Activated CD4-positive, alpha-beta T cell treated with anti-CD3 and anti-CD28 coated beads for 4 hours (primary cell): ENCODE data around the gene SPATS2.
"Not testable (repeated sequence)": the region's sequence is repeated elsewhere in the genome, so short reads cannot be mapped to it uniquely, and the experiment has no call there.

Source experiments
- DNase-seq, 2 donors: peaks; one replicate each; pipeline ENCODE4 v3.0.0-alpha.2; 2020

Gene SPATS2

DNA sequence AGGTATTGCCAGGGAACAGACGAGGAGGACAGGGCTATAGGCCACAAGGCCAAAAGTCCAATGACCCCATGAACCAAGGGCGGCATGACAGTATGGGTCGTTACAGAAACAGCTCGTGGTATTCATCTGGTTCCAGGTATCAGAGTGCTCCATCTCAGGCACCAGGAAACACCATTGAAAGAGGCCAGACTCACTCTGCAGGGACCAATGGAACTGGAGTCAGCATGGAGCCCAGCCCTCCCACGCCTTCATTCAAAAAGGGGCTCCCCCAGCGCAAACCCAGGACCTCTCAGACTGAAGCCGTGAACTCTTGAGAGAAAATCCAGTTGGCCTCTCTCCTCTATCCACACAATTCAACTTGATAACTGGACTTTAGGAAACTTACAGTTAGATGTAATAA lies 158.7 kb downstream of the SPATS2 start:
- no peak for DNase-seq

DNA sequence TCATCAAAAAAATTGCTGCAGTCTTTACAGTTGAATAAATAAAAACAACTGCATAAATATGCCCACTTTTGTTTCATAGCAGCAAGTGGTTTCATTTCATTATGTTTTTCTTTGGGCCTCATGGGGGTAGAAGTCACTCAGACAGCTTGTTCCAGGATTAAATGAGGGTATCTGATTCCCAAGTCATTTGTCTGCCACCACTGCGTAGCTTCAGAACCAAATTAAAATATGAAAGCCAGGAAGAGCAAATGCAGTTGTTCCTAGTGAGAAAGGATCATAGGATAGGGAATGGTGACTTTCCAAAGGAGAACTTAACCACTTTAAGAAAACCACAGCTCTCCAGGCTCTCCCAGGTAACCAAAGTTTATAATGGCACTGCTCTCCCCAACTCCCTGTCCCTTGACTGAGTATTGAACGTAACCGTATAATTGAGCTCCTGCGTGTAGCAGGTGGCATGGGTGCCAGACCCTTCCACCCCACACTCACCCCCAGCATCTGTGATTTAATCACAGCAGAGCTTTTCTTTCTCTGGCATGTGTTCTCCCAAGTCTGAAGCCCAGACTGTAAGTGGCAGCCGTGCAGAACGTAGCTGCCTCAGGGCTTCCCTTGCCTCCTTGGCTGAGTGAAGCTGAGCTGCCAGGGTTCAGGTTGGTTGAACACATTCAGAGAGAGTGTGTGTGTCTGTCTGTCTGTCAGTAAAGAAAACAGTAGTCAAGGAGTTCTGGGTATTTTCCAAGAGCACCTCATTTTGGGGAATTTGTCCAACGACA lies 160.3 kb downstream of the SPATS2 start:
- DNase-seq, result no peak

DNA sequence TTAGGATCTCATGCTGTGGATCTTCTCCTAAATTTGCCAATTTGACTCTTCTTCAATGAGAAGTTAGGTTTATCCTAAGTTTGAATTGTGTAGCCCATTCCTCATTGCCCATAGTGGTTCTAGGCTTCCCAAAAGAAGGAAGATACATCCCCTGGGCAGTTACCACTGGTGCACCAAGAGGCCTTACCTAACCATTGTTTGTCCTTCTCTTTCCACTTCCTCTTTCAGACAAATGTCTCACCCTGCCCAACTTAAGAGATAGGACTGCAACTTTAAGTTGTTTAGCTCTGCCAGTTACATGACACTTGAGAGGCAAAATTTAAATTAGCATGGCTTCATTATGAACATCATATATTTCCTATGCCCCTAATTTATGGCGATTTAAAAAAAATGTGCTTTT lies 162.2 kb downstream of the SPATS2 start:
- no peak for DNase-seq

DNA sequence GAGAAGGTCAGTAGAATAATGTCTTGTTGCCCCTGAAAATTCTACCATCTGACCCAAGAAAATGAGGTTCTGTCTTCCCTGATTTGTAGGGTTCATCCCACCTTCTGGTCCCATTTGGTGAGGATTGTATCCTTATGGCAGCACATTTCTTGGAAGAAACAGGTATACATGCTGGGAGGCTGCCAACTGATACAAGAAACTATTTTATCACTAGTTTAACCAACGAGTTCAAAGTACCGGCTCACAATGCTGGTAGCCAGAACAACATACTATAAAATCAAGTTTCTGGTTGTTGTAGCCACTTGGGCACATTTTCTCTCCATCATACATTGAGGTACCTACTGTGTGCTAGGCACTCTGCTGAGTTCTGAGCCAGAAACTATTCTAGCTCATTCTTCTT lies 164.5 kb downstream of the SPATS2 start:
- no peak for DNase-seq

DNA sequence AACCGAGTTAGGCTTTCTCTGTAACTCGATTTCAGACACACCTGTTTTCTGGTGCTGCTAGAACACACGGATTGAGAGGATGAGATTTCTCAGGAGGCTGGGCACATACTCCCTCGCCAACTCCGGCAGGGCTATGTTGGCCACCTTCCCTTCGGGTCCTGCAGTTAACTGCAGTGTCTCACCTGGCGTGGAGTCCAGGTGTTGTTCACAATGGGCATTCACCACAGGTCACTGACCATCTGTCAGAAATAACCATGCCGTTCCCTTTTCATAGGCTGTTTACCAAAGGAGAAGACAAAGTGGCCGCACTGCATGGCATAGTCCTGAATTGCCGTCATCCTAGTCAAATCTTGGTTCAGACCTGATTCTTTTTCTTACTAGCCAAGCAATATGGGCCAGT lies 166.1 kb downstream of the SPATS2 start:
- no peak for DNase-seq

DNA sequence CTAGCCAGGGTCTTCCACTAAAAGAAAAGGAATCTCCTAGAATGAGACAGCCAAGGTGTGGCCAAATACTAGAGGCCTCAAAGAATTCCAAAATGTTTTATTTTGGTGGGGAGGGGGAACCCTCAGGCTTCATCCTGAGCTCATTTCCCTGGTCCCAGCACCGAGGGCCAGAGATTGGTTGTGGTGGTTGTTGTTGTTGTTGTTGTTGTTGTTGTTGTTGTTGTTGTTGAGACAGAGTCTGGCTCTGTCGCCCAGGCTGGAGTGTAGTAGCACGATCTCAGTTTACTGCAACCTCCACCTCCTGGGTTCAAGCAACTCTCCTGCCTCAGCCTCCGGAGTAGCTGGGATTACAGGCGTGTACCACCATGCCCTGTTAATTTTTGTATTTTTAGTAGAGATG lies 166.9 kb downstream of the SPATS2 start:
- DNase-seq, result not testable (repeated sequence)

DNA sequence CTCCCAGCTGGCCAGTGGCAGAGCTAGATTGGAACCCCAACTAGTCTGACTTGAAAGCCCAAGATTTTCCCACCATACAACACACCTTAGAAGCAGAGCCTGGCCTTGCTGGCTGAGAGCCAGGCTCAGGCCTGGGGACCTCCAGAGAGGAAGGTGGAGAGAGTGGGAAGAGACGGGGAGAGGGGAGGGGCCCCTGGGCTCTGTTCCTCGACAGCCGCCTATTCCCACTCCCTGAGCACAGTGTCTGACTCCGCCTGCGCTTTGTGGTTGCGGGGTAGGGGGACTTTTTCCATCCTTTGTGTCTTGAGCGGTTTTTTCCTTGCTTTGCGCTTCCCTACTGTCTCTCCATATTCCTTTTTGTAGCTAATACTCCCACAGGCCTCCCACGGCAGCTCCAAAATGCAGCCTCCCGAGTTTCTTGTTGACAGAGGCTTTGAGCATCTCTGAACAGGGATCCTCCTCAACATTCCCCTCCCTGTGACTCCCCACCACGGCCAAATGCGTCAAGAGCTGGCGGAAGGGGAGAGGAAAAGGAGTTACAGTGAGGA lies 167.5 kb downstream of the SPATS2 start:
- no peak for DNase-seq

DNA sequence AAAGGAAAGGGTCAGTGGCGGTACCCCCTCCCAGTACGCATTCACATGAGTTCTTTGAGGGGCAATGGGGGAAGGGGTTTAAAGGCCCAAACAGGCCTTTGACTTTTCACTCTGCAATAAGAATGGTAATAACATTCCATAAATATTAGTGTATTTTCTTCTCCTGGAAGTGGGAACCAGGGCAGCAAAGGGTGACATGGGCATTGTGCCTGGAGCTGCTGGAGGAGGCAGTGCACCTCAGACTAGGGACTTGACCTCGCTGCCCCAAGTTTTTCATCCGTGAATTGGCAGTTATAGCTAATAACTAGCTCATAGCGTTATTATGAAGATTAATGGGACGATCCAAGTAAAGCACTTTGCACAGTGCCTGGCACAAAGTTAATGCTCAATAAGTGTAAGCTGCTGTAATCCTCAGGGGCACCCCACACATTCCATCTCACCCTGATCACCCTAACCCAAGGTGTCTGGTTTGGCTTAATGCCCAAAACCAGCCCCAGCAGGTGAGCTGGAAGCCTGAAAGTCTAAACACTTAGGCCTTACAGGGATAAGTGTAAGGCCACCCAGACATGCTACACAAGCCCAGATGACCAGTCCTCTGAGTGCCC lies 168.8 kb downstream of the SPATS2 start:
- DNase-seq, result no peak

DNA sequence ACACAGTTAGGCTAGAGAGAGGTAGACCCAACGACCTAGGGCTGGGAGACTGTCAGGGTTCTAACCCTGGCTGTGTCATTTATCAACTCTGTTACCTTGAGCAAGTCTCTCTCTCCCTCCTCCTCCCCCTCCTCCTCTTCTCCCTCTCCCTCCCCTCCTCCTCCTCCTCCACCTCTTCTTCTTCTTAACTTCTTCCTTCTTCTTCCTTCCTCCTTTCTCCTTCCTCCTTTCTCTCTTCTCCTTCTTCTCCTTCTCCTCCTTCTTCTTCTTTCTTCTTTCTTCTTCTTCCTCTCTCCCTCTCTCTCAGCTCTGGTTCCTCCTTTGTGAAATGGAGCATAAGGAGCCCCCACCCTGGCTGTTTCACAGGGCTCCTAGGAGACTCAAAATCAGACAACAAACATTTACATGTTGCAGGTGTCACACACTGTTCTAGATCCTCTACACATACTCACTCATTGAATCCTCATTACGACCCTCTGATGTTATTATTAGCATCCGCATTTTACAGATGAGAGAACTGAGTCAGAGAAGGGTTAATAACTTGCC lies 169.3 kb downstream of the SPATS2 start:
- DNase-seq, result no peak

DNA sequence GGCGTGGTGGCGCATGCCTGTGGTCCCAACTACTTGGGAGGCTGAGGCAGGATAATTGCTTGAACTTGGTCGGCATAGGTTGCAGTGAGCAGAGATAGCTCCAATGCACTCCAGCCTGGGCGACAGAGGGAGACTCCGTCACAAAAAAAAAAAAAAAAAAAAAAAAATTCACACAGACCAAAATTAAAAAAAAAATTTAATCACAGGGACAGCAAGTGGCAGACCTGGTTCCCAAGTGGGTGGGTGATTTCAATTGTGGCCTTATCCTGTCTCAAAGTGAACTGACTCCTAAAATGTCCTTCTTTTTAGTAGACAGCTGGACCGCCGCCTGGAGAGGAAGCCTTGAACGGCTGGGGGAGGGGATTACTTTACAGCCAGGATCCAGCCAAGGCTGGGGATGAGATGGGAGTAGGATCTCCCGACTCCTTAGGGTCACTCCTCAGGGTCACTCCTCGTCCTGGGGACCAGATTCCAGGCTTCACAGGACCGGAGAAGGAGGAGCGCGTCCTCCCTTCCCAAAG lies 170.0 kb downstream of the SPATS2 start:
- DNase-seq, result no peak

DNA sequence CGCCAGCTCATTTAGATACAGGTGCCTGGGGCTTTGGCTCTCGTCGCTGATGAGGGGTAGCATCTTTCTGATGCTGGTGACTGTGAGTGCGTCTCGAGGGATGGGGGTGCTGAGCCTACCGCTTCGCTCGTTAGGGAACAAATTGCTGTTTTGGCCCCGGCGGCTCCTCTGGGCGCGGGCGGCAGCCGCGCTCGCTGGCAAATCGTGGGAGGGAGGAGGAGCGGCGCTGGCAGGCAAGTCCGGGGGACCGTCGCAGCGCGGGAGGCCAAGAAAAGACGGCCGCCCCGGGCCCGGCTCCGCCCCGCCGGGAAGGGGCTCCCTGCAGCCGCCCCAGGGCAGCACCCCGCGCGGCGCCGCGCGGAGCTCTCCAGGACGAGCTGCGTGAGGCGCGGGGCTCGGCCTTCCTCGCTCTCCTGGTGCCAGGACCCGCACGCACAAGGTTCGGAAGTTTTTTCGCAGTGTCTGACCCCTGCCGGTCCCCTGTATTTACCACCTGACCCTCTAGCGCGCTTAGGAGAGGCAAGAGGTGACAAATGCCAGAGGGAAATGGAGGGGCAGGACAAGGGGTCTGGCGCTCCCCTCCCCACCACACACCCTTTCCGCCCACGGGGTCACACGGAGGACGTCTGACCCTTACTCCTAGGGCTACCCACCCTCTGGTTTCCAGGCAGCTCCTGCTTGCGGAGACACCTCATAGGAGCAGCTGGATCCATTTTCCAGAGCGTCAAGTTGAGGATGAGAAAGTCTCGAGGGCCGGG lies 170.7 kb downstream of the SPATS2 start:
- peak; percentile 53 to 56 for DNase-seq

DNA sequence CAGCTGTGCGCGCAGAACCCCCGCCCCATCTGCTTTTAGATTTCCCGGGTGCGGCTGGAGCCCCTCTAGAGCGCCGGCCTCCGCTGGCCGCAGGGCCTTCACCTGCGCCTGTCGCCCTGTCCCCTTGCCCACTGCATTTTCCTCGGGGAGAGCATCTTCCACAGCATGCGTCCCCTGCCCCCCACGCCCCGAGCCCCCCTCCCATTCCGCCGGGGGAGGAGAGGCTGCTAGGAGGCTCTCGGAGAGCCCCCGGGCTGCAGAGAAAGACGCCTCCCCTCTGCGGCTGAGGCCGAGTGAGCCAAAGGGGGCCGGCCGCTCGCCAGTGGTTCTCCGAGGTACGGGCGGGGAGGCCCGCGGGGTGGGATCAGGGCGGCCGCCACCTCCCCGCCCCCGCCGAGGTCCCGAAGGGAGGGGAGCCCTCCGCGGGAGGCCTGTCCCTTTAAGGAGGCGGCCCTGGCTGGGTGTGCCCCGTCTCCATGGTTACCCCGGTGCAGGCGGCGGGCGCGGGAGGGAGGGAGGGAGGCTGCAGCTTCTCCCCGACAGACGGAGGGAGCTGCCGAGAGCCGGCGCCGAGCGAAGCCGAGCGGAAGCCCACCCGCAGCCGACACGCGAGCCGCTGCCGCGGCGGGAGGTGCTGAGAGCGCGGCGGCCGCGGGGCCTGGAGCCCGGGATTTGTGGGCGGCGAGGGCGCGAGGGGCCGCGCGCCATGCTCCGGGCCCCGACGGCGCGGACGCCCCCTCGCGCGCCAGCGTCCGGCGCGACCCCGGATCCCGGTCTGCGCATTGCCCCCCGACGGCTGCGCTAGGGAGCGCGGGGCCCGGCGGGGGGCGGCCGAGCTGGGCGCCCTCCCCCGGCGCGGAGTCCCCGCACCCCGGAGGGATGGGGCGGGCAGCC lies 171.5 kb downstream of the SPATS2 start, which contains the start of gene KCNH3:
KCNH3 (plus strand) TSS at position 521 of the 894 bp plus-strand sequence. CDS start 387 bp downstream, outside the sequence.
- peak; percentile 87 to 90 for DNase-seq

DNA sequence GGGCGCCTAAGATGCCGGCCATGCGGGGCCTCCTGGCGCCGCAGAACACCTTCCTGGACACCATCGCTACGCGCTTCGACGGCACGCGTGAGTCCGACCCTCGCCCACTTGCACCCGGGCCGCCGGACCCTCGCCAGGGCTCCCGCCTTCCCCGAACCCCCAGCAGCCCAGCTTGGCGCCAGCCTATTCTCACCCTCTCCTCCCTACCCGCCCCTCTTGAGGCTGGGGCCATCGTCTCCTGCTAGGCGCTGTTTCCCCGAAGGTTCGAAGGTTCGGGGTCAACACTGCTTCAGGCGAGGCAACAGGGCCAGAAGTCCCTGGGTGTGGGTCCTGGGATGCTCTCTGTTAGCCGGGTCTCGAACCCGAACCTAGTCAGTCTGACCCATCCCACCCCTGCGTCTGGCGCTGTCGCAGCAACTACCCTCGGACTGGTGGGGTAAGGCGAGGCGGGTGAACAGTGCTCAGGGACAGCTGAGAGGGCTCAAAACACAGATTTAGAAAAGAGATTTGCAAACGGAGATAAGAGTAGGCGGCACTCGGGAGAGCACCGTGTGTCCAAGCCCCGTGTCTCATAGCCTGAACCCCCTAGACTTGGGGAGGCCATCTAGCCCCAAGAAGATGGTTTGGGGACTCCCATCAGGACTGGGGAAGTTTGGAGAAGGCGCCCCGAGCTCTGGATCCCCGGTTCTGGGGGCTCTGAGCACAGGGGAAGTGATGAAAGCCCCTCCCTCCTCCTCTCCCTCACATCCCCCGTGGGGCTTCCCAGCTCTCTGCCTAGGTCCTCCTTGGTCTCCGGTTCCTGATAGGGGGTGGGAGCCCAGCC lies 172.4 kb downstream of the SPATS2 start:
- DNase-seq, result no peak

DNA sequence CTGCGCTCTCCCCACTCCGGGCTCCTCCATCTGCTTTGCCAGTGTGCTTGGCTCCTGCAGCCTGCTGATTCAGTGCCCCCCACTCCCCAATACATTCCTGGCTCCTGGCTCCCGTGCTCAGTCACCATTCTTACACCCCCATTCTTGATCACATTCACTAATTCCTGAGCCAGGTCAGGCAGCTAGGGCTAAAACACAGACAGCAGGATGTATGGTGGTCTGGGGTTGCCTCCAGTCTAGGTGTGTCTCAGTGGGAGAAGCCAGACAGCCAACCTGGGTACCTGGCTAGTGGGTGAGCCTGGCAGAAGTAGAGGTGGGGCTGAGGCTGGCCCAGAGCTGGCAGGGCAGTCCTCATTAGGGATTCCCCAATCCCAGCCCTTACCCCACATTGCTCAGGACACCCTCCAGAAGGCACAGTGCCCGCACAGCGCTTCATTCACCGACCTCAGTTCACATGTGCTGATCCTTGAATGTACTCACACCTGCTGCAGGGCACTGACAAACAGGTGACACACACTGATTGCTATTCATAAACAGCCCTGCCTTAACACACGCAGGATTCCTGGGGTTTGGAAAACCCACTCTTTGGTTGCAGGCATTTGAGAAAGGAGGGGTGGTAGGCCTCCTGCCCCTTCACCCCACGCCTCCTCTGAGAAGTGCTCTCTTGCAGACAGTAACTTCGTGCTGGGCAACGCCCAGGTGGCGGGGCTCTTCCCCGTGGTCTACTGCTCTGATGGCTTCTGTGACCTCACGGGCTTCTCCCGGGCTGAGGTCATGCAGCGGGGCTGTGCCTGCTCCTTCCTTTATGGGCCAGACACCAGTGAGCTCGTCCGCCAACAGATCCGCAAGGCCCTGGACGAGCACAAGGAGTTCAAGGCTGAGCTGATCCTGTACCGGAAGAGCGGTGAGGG lies 173.2 kb downstream of the SPATS2 start:
- no peak for DNase-seq

DNA sequence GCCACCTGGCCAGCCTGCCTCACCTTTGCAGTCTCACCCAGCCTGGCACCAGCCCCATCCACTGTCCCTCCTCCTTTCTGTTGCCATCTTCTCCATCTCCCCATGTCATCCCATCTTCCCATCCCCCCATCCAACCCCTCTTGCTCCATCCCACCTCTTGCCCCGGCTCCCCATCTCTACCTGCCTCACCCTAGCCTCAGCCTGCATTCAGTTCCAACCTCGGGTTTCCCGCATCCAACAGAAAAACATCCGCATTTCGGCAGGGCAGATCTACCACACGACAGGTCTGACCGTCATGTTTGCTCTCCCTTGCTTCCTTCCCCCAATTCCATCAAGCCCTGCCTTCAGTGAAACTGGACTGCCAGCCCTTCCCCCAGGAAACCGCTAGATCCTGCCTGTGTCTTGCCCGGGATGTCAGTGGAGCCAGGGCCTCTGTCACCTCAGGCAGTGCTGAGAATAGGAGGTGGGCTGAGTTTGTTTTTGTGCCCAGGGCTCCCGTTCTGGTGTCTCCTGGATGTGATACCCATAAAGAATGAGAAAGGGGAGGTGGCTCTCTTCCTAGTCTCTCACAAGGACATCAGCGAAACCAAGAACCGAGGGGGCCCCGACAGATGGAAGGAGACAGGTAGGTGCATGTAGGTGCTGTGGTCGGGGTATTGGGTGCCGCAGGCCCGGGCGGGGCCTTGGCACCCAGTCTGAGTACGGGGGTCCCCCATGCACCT lies 174.0 kb downstream of the SPATS2 start:
- DNase-seq, result no peak

DNA sequence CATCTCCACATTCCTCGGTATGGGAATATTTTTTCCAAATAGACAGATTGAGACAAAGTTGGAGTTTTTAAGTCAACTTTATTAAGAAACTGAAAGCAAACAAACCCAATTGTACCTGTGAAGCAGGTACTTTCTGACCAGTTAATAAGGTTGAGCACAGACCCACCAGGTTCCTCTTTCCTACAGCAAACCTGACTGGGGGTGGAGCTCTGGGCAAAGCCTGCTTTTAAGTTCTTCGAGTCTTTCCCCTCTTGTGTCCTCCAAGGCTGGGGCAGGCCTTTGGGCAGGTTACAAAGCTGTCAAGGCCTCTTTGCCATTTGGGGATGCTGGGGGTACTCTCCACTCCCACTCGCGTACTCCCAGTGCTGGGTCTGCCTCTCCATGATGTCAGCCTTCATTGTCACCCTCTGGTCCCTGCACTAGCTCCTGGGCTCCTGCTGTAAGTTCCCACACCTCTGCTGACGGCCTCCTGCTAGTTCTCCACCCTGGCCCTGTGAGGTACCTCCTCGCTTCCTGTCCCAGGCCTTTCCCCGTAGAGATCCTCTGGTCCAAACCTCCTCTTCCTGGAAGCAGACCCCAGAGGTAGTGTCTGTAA lies 174.7 kb downstream of the SPATS2 start:
- no peak for DNase-seq

DNA sequence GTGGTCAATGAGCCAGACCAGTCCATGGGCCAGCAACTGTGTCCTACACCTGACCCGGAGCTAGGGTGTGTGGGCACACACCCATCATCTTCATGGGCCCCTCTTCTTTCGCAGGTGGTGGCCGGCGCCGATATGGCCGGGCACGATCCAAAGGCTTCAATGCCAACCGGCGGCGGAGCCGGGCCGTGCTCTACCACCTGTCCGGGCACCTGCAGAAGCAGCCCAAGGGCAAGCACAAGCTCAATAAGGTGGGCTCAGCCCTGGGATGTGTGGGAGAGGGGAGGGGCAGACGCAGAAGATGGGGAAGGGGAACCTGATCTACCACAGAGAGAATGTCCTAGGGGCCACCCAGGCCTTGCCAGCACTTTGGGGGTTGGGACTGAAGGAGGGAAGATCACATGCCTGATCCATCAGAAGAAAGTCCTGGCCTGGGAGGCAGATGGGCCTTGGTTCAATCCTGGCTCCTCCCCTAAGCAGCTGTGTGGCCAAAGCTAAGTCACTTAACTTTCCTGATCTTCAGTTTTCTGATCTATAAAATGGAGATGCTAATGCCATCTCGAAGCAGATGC lies 175.4 kb downstream of the SPATS2 start:
- DNase-seq, result no peak

DNA sequence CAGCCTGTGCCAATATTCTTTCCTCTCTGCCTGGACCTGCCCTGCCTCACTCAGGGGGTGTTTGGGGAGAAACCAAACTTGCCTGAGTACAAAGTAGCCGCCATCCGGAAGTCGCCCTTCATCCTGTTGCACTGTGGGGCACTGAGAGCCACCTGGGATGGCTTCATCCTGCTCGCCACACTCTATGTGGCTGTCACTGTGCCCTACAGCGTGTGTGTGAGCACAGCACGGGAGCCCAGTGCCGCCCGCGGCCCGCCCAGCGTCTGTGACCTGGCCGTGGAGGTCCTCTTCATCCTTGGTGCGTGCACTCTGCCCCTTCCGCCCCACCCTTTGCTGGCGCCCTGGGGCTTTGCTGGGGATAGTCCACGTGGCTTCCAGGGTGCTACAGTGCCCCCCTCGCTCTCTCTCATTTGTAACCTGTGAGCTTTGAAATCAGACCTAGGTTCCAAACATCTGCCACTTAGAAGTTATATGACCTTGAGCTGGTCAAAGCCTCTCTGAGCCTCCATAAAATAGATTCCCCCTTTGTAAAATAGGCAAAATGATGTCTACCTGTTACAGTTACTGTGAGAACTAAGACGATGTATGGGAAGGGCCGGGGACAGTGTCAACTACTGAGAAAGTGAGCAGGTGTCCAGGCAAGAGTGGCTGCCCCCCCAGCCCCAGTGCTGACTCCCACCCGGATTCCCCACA lies 176.1 kb downstream of the SPATS2 start:
- no peak for DNase-seq
